NCI-H1694 (cell line): ENCODE results near the gene ETV6.

Experiments
- DNase-seq: peaks from one replicate; lab custom pipeline; 2025; lab: John Stamatoyannopoulos, UW

Gene ETV6

GRCh38 chr12:11741434-11742092 lies 92.1 kb downstream of the ETV6 start:
- no peak for DNase-seq

GRCh38 chr12:11743423-11744409 lies 94.2 kb downstream of the ETV6 start:
- no peak for DNase-seq

GRCh38 chr12:11744410-11744801 lies 94.9 kb downstream of the ETV6 start:
- no peak for DNase-seq

GRCh38 chr12:11745113-11745512 lies 95.6 kb downstream of the ETV6 start:
- DNase-seq: no peak

- no peak for DNase-seq
Measured at GRCh38 chr12:11746024-11746771, 96.7 kb downstream of the ETV6 start.

GRCh38 chr12:11746940-11747716 lies 97.7 kb downstream of the ETV6 start:
- DNase-seq: no peak

GRCh38 chr12:11747969-11748368 lies 98.5 kb downstream of the ETV6 start:
- DNase-seq: no peak

- DNase-seq: no peak
Measured at GRCh38 chr12:11748903-11749302, 99.4 kb downstream of the ETV6 start.

- DNase-seq: no peak
Measured at GRCh38 chr12:11749943-11750690, 100.6 kb downstream of the ETV6 start.

- DNase-seq: no peak
Measured at GRCh38 chr12:11752403-11753149, 103.1 kb downstream of the ETV6 start.

- no peak for DNase-seq
Measured at GRCh38 chr12:11753150-11753499, 103.7 kb downstream of the ETV6 start.

- DNase-seq: no peak
Measured at GRCh38 chr12:11753826-11754225, 104.4 kb downstream of the ETV6 start.

- no peak for DNase-seq
Measured at GRCh38 chr12:11754256-11754655, 104.8 kb downstream of the ETV6 start.

- DNase-seq: no peak
Measured at GRCh38 chr12:11755302-11755930, 105.9 kb downstream of the ETV6 start.

- no peak for DNase-seq
Measured at GRCh38 chr12:11756022-11756421, 106.5 kb downstream of the ETV6 start.

GRCh38 chr12:11756523-11756922 lies 107.0 kb downstream of the ETV6 start:
- no peak for DNase-seq

- no peak for DNase-seq
Measured at GRCh38 chr12:11757095-11757494, 107.6 kb downstream of the ETV6 start.

GRCh38 chr12:11757531-11757930 lies 108.1 kb downstream of the ETV6 start:
- DNase-seq: no peak

- DNase-seq: no peak
Measured at GRCh38 chr12:11758087-11758486, 108.6 kb downstream of the ETV6 start.
